Thyroid gland (tissue), 4 donors: ENCODE measurements around the gene NAALADL2.

Experiments used
- CTCF ChIP-seq, 6 experiments: fragments of 200-600 bp in 3 of 6; fragments of 450-650 bp in 3 of 6; sonication (generic) in 3 of 6; IDR thresholded peaks; one replicate each; pipeline ENCODE4 v1.5.1; 2016 to 2019; ENCODE audit warnings: antibody characterized with exemption in 6 of 6, mild to moderate bottlenecking in 2 of 6, inconsistent platforms in 1 of 6, moderate library complexity in 1 of 6
- POLR2A ChIP-seq, 2 donors: fragments of 450-650 bp; IDR thresholded peaks; one replicate each; pipeline ENCODE4 v1.6.1; 2017; ENCODE audit warnings: antibody characterized with exemption in 2 of 2, mild to moderate bottlenecking in 2 of 2, moderate library complexity in 1 of 2

- TF ChIP-seq CTCF (IDR thresholded peaks at IDR 0.05) = no peak
- no peak for TF ChIP-seq POLR2A (IDR thresholded peaks at IDR 0.05)
These were observed 127.6 kb downstream of the NAALADL2 start for GRCh38 chr3:174986685-174987084.
